GM19395 (cell line): ENCODE results near the gene STAG3.
A peak's percentile ranks its signal among the peaks of the same experiment; 100 is the strongest.
"Not testable (repeated sequence)": the region's sequence is repeated elsewhere in the genome, so short reads cannot be mapped to it uniquely, and the experiment has no call there.

Experiments used
- ATAC-seq: cut with Tn5 transposase; IDR thresholded peaks from one replicate; pipeline ENCODE4 v1.9.1; 2021; ENCODE audit warnings: mild to moderate bottlenecking, moderate library complexity; ENCODE audit not compliant: unreplicated experiment

The STAG3 gene

GRCh38 chr7:100211342-100211780 is 33.6 kb downstream of the STAG3 start:
- no peak for ATAC-seq

DNA sequence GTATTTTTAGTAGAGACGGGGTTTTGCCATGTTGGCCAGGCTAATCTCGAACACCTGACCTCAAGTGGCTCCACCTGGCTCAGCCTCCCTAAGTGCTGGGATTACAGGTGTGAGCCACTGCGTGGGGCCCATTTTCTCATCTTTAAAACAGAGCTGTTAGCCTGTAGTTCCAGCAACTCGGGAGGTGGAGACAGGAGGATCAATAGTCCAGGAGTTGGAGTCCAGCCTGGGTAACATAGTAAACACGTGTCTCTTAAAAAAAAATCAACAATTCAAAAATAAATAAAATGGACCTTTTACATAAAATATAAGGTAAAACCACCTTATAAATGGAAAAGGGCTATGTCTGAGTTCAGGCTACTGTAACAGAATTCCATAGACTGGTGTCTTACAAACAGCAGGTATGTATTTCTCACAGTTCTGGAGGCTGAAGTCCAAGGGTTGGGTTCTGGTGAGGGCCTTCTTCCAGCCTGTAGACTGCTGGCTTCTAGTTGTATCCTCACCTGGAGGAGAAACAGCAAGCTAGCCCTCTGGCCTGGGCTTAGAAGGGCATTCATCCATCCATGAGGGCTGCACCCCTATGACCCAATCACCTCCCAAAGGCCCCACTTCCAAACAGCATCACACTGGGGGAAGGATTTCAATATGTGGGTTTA is 35.0 kb downstream of the STAG3 start:
- no peak for ATAC-seq

- ATAC-seq: no peak
These were observed 36.0 kb downstream of the STAG3 start for GRCh38 chr7:100213672-100214071.

DNA sequence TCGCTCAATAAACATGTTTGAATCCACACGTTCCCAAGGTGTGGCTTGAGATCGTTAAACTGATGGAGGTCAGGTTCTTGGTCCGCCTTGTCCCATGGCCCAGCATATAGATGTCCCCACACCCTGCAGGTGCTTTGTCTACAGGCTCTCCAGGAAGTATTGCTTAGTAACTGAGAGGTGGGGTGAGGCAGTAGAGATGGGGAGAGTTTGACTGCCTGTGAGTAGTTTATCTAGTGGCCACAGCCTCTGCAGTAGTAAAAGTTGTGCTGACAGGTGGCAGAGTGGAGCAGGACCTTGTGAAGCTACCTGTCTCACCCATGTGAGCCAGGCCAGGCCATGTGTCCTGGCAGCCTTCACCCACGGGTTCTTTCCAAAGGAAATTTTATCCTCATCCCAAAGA is 36.6 kb downstream of the STAG3 start:
- not testable (repeated sequence) for ATAC-seq

GRCh38 chr7:100215895-100216294 is 38.2 kb downstream of the STAG3 start:
- no peak for ATAC-seq

DNA sequence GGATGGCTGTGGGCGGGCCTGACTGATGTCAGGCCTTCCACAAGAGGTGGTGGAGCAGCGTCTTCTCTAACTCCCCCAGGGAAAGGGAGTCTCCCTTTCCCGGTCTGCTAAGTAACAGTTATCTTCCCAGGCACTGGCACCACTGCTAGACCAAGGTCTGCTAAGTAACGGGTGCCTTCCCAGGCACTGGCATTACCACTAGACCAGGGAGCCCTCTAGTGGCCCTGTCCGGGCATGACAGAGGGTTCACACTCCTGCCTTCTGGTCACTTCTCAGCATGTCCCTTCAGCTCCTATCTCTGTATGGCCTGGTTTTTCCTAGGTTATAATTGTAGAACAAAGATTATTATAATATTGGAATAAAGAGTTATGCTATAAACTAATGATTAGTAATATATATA is 40.2 kb downstream of the STAG3 start:
- peak; percentile 1 for ATAC-seq

- no peak for ATAC-seq
These were observed 41.6 kb downstream of the STAG3 start for GRCh38 chr7:100219271-100219737.

- ATAC-seq: not testable (repeated sequence)
These were observed 42.3 kb downstream of the STAG3 start, which contains the start of gene PVRIG for GRCh38 chr7:100219801-100220585. Gene PVRIG, plus strand, starts transcription at chr7:100219949. Its CDS starts 22 bp downstream, at chr7:100219971.

- ATAC-seq: peak; percentile 4
These were observed 43.0 kb downstream of the STAG3 start for GRCh38 chr7:100220586-100221230.

GRCh38 chr7:100221231-100221718 is 43.6 kb downstream of the STAG3 start:
- ATAC-seq: peak; percentile 60

DNA sequence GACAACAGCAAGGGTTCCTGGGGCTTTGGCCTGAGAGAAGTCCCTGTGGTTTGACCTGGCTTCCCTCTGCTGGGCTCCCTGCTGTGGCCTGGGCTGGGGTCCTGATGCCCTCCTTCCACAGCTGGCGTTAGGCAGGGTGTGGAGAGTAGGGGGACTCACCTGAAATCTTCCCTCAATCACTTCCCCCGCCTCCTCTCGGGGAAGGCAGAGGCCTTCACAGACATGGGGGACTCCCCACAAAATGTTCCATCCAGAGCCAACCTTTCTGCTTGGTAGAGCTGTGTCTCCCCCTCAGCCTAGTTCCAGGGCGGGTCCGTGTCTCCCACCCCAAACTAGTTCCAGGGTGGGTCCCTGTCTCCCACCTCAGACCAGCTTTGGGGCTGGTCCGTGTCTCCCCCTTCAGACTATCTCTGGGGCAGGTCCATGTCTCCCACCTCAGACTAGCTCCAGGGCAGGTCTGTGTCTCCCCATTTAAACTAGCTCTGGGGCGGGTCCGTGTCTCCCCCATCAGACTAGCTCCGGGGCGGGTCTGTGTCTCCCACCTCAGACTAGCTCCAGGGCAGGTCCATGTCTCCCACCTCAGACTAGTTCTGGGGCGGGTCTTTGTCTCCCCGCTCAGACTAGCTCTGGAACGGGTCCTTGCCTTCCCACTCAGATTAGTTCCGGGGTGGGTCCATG is 44.2 kb downstream of the STAG3 start:
- ATAC-seq: no peak

GRCh38 chr7:100222445-100223132 is 44.9 kb downstream of the STAG3 start:
- no peak for ATAC-seq

GRCh38 chr7:100223376-100223927 is 45.7 kb downstream of the STAG3 start:
- not testable (repeated sequence) for ATAC-seq

DNA sequence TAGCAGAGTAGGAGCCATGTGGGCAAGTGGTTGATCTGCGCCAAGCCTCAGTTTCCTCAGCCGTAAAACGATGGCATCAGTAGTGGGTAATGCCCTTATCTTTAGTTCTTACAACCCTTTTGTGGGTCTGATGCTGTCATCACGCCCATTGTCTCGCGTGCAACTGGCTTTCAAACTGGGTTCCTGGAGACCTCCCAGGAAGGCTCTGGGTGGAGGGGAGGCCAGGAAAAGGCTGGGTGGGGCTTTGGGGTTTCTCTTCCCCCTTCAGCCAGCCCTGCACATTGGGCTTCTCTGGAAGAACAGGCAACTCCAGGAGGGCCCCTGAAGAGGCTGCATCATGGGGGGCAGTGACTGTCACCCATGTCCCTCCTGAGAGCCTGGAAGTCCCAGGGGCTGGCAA is 47.2 kb downstream of the STAG3 start:
- not testable (repeated sequence) for ATAC-seq

GRCh38 chr7:100234660-100235317 is 57.1 kb downstream of the STAG3 start:
- ATAC-seq: not testable (repeated sequence)

- not testable (repeated sequence) for ATAC-seq
These were observed 62.3 kb downstream of the STAG3 start for GRCh38 chr7:100239975-100240374.

GRCh38 chr7:100243385-100243784 is 65.7 kb downstream of the STAG3 start:
- not testable (repeated sequence) for ATAC-seq

DNA sequence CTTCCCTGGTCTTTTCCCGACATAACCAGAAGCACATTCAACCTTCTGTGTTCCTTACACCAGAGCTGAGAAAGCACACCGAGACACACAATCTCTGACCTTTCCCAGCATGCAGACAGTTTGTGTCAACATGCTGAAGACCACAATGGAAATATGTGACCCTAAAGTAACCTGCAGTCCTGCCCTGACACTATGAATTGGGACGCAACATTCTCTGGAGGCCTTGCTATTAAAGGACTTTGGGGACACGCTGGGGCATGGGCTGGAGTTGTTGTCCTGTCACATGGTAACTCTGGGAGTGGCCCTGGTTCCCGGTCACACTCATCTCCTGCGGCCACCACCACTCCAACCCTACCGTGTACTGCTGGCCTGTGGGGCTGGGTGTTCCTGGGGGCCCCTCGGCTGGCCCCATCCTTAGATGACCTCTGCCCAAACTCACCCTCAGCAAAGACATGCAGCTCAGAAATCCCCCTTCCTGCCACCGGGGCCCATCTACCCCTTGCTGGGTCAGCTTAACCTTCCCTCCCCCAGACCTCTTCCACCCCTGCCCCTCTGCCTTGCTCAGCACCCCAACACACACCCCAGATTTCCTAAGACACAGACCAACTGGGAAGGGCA is 67.4 kb downstream of the STAG3 start:
- ATAC-seq: not testable (repeated sequence)
